LoVo (cell line): ENCODE data around the gene FBXO4.

Source experiments
- DNase-seq: peaks from one replicate; pipeline ENCODE4 v3.0.0-alpha.2; 2016; ENCODE audit warnings: low spot score

FBXO4 gene, protein sequence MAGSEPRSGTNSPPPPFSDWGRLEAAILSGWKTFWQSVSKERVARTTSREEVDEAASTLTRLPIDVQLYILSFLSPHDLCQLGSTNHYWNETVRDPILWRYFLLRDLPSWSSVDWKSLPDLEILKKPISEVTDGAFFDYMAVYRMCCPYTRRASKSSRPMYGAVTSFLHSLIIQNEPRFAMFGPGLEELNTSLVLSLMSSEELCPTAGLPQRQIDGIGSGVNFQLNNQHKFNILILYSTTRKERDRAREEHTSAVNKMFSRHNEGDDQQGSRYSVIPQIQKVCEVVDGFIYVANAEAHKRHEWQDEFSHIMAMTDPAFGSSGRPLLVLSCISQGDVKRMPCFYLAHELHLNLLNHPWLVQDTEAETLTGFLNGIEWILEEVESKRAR

GRCh38 chr5:41924872-41925554 is at the start of gene FBXO4:
Gene FBXO4, plus strand, starts transcription at chr5:41925281. Its CDS starts 29 bp downstream, at chr5:41925310.
- peak; percentile 88 for DNase-seq

GRCh38 chr5:41876678-41877077 is 48.4 kb upstream of the FBXO4 start:
- DNase-seq = no peak

- DNase-seq = no peak
Observed at GRCh38 chr5:41877408-41877807, 47.7 kb upstream of the FBXO4 start.

DNA sequence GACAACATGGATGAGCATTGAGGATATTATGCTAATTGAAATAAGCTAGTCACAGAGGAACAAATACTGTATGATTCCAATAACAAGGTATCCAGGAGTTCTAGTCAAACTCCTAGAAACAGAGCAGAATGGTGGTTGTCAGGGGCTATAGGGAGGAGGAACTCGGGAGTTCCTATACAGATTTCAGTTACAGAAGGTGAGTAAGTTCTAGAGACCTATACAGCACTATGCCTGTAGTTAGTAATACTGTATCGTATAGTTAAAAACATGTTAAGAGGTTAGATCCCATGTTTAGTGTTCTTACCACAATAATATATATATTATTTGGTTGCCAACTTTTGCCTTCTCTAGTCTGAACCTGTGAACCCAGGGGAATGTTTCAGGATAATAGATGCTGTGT is 46.9 kb upstream of the FBXO4 start:
- no peak for DNase-seq

DNA sequence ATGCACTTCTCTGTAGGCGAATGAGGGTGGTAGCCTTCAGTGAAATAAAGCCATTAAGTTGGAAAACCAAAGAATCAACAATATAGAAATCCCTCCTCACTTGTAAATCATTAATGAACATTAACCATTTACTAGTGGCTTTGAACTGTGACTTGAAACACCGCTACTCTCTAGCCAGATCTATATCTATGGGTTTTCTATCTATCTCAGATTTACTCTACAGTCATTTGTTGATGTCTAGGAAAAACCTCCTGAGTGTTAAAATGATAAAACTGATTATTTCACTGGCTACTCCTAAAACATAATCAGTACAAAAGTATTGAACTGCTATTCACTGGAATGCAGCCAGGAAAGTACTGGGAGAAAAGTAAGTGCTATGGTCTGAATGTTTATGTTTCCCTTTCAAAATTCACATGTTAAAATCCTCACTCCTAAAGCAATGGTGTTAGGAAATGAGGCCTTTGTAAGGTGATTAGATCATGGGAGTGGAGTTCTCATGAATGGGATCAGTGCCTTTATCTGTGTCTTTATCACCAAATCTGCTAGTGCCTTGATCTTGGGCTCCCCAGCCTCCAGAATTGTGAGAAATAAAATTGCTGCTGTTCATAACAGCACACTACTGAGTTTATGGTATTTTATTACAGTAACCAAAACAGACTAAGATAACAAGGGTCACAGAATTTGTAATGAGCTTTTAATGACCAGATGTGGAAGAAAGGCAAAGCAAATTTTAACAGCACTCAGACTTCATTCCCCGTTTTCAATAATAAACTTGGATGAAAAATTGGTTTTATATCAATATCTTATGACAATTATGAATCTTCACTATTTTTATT is 46.2 kb upstream of the FBXO4 start:
- no peak for DNase-seq

GRCh38 chr5:41882765-41883164 is 42.3 kb upstream of the FBXO4 start:
- DNase-seq = no peak

DNA sequence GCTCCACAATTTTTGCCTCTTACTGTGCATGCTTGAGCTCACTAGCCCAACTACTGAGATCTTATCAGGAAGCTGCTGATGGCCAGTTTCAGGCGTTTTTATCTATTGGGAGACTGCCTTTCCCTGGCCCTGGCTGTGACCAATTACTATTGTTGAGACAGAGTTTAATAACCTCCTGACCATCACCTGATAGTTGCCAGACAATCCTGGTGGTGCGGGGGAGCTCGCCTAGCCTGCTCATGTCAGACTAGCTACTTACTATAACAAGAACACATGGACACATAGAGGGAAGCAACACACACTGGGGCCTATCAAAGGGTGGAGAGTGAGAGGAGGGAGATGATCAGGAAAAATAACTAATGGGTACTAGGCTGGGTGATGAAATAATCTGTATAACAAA is 41.8 kb upstream of the FBXO4 start:
- DNase-seq = no peak

GRCh38 chr5:41883936-41884335 is 41.1 kb upstream of the FBXO4 start:
- DNase-seq = no peak

DNA sequence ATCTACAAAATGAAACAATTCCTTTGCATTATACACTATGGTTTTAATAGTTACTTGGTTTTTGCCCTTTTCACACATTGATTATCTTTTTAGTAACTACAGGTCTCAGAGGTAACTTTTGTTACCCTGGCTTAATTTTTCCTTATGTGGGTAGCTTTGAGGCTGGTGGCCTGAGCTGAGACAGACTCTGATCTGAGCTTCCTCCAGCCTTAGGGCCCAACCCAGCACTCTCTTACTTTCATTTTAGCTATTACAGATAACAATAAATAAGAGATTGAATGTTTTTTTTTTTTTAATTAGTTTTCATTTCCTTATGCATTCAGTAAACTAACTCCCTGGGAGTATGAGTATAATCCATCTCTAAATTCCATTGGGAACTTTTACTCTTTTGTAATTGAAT is 39.8 kb upstream of the FBXO4 start:
- no peak for DNase-seq

DNA sequence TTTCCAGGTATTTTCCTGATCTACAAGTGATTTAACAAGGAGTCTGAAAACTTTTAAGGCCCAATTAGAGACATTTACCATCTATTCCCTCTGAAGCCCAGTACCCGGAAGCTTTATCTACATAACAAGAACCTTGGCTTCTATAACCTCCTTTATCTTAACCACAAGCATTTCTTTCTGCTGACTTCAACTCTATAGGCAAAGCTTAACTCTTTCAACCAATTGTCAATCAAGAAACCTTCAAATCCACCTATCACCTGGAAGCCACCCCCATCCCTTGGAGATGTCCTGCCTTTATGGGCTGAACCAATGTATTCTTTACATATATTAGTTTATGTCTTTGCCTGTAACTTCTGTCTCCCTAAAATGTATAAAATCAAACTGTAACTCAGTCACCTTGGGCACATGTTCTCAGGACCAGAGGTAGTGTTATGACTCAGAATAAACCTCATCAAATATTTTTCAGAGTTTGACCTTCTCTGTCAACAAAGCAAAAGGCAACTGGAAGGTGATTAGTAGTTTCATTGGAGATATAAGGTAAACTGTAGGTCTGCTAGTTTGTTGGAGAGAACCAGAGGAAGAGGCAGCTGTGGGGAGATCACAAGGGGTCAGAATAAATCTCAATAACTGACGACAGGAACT is 33.9 kb upstream of the FBXO4 start:
- peak; percentile 31 for DNase-seq

- no peak for DNase-seq
Observed at GRCh38 chr5:41892031-41892430, 33.0 kb upstream of the FBXO4 start.

DNA sequence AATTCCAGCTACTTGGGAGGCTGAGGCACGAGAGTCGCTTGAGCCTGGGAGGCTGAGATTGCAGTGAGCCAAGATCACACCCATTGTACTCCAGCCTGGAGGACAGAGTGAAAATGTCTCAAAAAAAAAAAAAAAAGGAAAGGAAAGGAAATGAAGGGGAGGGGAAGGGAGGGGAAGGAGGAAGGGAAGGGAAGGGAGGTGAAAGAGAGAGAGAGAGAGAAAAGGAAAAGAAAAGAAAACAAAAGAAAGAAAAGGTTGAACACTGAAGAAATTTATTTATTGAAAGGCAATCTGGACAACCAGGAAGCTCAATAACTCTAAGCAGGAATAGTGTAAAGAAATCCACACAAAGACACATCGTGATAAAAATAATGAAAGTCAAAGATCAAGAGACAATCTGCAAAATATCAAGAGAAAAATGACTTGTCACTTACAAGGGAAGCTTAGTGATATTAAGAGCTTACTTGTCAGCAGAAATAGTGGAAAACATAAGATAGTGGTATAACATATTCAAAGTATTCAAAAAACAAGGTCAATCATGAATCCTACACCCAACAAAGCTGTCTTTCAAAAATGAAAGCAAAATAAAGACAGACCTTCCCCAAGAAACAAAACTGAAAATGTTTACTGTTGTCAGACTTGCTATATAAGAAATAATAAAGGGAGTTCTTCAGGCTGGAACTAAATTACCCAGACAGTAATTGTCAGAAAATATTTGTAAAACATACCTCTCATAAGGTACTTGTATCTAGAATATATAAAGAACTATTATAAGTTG is 31.8 kb upstream of the FBXO4 start:
- no peak for DNase-seq

DNA sequence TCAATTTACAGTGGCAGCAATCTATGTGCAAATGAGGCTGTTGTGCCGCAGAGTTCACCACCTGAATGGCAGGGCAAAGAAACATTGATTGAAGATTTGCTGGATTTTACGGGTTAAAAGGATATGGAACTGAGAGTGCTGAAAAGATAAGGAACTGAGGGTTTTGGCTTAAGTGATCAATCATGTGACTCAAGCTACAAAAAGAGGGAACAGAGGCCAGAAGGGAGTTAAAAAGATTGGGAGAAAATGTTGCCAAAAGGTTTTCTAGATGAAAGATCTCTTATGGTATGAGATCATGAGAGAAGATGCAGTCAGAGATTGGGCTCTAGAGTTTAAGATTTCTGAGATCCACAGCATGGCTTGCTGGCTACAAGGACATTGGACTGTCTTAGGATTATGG is 28.9 kb upstream of the FBXO4 start:
- DNase-seq = no peak

DNA sequence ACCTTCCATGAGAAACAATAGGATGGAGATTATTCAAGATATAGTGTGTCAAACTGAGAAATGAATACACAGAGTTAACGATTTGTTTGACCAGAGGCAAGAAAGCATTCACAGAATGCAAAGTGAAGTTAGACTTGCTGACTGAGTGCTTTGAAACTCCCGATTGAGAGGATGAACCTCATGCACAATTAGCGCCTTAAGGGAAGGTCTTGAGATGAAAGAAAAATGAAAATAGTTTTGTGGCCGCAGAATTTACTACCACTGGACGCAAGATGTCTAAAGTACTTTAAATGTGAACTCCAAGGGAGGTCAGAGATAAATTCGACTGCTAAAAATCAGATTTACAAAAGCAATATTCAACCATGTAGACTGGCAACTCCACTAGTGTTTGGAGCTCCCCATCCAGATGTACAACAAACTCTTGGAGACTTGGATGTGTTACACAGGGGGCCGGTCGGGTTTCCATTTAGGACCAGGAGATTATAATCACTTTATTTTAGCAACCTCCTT is 21.6 kb upstream of the FBXO4 start:
- DNase-seq = no peak

DNA sequence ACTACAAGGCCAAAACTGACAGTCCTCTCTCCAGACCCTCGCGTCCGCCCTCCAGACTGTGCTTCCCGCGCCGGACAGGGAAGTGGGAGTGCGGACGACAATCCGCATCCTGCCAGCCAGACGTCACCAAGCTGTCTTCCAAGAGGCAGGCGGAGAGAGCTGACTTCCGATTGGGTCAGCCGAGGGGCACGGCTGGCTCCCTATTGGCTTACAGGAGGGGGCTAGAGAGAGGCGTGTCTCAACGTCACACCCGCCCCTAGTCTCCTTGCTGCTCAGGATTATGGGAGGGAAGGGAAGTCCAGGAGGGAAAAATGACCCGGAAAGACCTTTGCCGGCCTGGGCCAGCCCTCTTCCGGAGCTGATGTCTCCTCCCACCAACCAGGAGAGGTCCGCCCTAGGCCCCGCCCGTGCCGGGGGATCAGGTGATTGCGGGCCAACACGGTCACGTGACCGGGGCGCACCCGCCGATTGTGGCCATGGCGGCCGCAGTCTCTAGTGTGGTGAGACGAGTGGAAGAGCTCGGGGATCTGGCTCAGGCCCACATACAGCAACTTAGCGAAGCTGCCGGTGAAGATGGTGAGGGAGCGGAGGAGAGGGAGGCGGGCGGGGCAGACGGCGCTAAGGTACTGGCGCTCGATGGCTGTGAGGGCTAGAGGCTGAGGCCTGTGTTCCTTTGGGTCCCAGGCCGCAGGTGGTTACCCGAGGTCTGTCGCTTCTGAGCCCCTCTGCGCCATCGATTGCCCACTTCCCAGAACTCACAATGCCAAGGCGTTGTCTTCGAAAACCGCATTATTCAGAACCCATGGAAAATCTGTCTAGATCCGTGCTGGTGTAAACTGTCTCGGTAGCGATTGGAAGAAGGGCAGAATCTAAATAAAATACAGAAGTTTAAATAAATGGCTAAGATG is 20.9 kb upstream of the FBXO4 start, which contains the start of gene RIMOC1:
TSS of gene RIMOC1 (plus strand) at position 453 of the 908 bp plus-strand sequence. CDS start at position 477, 24 bp downstream.
- peak; percentile 100 for DNase-seq

DNA sequence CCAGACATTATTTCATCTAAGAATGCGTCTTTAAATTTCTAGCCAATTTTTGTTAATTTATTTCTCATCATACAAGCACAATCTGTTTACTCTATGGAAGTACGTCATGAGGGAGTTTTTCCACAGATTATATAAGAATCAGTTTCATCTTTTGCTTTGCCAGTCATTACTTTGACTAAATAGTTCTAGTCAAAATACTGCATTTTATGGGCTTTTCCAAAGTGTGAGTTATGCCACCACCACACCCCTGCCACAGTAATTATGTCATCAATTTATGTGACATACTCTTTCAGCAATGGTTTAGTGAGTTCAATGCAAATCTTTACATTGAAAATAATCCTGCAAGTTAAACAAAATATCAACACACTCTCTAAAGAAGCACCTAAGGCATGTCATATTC is 18.9 kb upstream of the FBXO4 start:
- DNase-seq = no peak

DNA sequence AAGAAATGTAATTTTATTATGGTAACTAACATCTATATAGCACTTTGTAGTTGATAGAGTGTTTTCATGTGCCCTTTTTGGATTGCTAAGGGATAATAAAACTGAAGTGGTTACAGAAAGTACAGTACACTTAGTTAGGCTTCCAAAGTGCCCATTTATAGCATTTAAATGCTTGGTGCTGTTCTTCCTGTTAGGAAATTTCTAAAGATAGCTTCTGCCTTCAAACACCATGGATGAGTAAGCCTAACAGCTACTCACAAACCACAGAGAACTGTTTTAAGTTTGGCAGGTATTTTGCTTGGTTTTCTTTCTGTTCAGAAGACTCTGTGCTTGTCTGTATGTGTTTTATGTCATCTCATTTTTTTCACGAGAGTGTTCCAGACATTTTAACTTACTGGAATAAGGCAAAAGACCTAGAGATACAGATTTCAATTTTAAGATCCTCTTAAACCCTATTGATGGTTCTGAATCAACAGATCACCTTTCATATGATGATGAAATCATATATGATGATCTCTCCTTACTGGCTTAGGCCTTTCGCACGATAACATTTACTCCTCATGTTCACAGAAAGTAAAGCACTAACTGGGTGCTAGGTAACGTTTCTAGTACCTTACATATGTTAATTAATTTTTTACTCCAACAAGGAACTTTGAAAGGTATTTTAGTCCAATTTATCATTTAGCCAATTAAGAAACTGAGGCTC is 16.6 kb upstream of the FBXO4 start:
- DNase-seq = no peak

DNA sequence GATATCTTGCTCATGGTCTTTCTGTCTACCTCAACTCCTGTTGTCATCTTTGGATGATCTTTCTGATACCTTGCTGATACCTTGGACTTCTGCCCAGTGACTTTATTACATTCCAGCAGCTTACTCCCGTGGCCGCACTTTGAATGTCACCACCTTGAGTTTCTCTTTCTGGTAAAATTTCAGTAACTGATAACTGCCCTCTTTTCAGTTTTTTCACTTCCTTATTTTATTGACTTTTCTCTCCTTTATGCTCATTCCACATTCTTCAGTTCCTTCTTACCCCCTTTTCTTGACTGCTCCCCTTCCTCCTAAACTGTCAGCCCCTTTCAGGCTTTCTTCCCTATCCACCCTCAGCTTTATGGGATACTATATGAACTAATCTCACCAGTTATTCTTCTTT is 7.0 kb upstream of the FBXO4 start:
- no peak for DNase-seq

DNA sequence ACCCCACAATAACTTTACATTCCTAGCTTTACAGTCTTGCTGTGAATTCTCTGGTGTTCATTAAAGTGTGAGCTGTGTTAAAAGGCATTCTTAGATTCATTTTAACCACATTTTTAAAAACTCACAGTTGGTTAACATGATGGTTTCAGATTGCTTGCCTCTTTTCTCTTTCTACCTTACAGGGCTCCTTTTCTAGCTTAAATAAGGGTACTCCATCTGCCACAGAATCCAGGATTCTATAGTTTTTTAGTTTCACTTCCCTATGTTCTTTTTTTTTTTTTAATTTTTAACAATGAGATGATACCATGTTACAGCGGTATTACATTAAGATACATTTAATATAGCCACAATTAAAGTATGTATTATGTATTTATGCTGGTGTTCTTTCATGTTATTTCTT is 3.9 kb upstream of the FBXO4 start:
- no peak for DNase-seq
